ENCODE measurements around the gene HDAC5. TPM values are rescaled to one million over a fixed set of nuclear protein-coding genes. Genes with fewer than 3 reads are reported as not detected.
"Not testable (repeated sequence)": the region's sequence is repeated elsewhere in the genome, so short reads cannot be mapped to it uniquely, and the experiment has no call there.

Gene HDAC5
- polyA plus RNA-seq, 1 donor from 2014 or later, result 49.5 TPM

DNA sequence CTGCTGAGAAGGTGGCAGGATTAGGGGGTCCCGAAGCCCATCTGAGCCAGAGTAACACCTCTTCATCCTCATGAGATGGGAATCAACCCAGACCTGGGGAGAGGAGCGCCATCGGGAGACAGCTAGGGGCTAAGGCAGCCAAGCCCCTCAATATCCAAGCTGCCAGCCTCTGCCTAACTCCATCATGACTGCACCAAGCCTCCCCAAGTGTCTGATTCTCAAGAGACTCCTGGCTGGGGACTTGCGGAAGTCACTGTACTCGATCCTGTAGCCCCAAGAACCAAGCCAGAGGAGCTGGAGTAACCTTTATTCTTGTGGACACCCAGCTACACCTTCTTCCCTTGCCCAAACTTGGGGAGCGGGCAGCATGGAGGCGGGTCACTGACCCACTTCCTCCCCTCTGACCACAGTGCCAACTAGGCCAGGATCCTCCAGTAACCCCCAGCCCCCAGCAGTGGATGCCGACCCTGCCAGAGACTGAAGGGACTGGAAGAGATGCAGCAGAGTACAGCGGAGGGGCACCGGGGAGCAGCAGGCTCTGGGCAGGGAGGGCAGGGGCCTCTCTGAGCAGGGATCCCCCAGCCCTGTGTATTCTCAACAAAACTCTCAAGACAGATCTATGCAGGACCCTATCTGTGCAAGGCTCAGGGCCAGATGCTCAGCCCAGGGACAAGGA lies 13.3 kb downstream of the HDAC5 start:
- Mint-ChIP-seq H3K4me1 (peaks cover 5 to 19% (median 19%) of the 10 kb centered on the region in 3 donors), H3K36me3 (no peaks in the 10 kb centered on the region), H3K4me3 (peak overlapping the region in 2 of 4 donors; percentile 33 to 84), H3K27ac (no peak overlapping the region), H3K27me3 (no peaks in the 10 kb centered on the region), H3K9me3 (no peaks in the 10 kb centered on the region)

GRCh38 chr17:44109312-44109630 lies 14.2 kb downstream of the HDAC5 start:
- Mint-ChIP-seq H3K36me3 (no peaks in the 10 kb centered on the region), H3K27ac (peak overlapping the region in 1 of 3 donors; percentile 13), H3K9me3 (no peaks in the 10 kb centered on the region), H3K4me1 (peaks cover 5 to 19% (median 16%) of the 10 kb centered on the region in 3 donors), H3K4me3 (no peak overlapping the region), H3K27me3 (no peaks in the 10 kb centered on the region)

- Mint-ChIP-seq H3K27ac (no peak overlapping the region), H3K4me1 (peaks cover 5 to 16% (median 12%) of the 10 kb centered on the region in 3 donors), H3K4me3 (peak overlapping the region in 1 of 4 donors; percentile 27), H3K27me3 (no peaks in the 10 kb centered on the region), H3K36me3 (no peaks in the 10 kb centered on the region), H3K9me3 (no peaks in the 10 kb centered on the region)
These were observed 14.8 kb downstream of the HDAC5 start for GRCh38 chr17:44108440-44109311.

DNA sequence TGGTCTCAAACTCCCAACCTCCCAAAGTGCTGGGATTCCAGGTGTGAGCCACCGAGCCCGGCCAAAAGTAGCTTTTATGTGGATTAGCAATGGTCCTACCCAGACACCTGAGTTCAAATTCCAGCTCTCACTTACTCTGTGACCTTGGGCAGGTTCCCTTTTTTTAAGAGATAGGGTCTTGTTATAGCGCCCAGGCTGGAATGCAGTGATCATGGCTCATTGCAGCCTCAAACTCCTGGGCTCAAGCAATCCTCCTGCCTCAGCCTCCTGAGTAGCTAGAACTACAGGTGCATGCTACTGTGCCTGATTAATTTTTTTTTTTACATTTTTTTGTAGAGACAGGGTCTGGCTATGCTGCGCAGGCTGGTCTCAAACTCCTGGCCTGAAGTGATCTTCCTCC lies 16.6 kb downstream of the HDAC5 start:
- Mint-ChIP-seq H3K4me3 (no peak overlapping the region), H3K27ac (no peak overlapping the region), H3K36me3 (peaks cover 2% of the 10 kb centered on the region), H3K27me3 (no peaks in the 10 kb centered on the region), H3K9me3 (no peaks in the 10 kb centered on the region), H3K4me1 (peaks cover 2 to 11% (median 3%) of the 10 kb centered on the region in 3 donors)

DNA sequence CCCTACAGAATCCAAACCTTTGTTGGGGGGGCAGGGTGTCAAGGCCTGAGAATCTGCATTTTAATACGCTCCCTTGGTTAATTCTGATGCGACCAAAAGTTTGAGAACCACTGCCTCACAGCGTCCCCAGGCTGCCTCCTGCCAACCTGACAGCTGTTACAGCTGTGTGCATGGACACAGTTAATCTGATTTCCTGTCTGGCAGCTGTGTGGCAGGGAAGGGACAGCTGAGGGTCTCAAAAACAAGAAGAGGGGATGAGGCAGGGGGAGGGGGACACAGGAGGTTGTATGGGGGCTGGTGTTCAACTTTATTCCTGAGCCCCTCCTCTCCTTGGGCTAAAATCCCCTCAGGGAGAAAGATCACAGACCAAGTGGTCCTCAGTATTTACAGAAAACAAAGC lies 17.5 kb downstream of the HDAC5 start:
- no peak overlapping the region for H3K27ac Mint-ChIP-seq
- no peaks in the 10 kb centered on the region for H3K9me3 Mint-ChIP-seq
- peaks cover 2% of the 10 kb centered on the region for H3K36me3 Mint-ChIP-seq
- H3K4me1 Mint-ChIP-seq, result peaks cover 0 to 6% (median 1%) of the 10 kb centered on the region in 3 donors
- H3K27me3 Mint-ChIP-seq, result no peaks in the 10 kb centered on the region
- H3K4me3 Mint-ChIP-seq, result peak overlapping the region in 1 of 4 donors; percentile 17

- Mint-ChIP-seq H3K36me3 (peaks cover 2% of the 10 kb centered on the region), H3K27me3 (no peaks in the 10 kb centered on the region), H3K27ac (no peak overlapping the region), H3K4me1 (peaks cover 0 to 6% (median 1%) of the 10 kb centered on the region in 3 donors), H3K4me3 (no peak overlapping the region), H3K9me3 (no peaks in the 10 kb centered on the region)
These were observed 18.0 kb downstream of the HDAC5 start for GRCh38 chr17:44105483-44105882.

DNA sequence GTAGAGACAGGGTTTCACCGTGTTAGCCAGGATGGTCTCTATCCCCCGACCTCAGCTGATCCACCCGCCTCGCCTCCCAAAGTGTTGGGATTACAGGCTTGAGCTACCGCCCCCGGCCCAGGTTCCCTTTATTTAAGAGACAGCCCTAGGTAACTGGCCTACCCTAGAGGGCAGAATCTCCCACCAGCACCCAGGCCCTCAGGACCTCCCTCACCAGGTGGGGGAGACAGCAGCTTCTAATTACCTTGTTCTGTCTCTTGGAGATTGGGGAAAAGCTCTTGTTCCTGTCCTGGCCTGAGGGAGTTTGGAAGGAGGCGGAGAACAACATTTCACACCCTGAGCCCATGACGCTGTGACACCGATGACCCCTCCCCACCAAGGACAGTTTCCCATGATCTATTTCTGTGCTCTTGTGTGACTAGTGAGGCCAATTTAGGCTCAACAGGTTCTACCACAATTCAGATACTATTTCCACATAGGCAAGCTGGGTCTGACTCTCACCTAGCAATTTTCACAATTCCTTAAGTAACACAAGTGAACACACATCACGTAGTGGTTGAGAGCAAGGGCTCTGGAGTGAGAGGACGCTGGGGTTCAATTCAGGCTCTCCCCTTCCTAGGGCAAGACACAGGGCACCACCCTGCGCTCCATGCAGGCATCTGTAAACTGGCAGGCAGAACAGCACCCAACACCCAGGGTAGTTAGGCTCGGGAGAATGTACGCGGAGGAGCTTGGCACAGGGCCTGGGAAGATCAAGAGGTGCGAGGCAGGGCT lies 20.4 kb downstream of the HDAC5 start:
- H3K27ac Mint-ChIP-seq, result peak overlapping the region in 2 of 3 donors; percentile 40 to 85
- H3K36me3 Mint-ChIP-seq, result peaks cover 2% of the 10 kb centered on the region
- H3K4me3 Mint-ChIP-seq, result peak overlapping the region in 1 of 4 donors; percentile 30
- H3K27me3 Mint-ChIP-seq, result no peaks in the 10 kb centered on the region
- no peaks in the 10 kb centered on the region for H3K9me3 Mint-ChIP-seq
- H3K4me1 Mint-ChIP-seq, result peaks cover 3 to 8% (median 5%) of the 10 kb centered on the region in 3 donors

DNA sequence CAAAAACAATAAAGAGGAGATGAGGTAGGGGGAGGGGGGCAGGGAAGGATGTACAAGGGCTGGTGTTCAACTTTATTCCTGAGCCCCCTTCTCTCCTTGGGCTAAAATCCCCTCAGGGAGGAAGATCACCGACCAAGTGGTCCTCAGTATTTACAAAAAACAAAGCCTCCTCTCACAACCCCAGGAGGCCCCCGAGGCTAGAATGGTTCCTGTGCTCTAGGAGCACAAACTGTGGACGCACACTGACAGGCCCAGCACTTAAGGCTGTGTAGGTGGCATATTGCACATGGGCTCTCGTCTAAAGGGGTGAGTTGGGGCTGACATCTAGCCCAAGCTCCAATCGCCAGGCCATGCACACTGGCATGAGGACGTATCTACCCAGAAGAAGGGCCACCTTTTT lies 21.6 kb downstream of the HDAC5 start:
- not testable (repeated sequence) for H3K36me3 Mint-ChIP-seq, H3K9me3 Mint-ChIP-seq, H3K4me3 Mint-ChIP-seq, H3K4me1 Mint-ChIP-seq, H3K27me3 Mint-ChIP-seq, H3K27ac Mint-ChIP-seq

DNA sequence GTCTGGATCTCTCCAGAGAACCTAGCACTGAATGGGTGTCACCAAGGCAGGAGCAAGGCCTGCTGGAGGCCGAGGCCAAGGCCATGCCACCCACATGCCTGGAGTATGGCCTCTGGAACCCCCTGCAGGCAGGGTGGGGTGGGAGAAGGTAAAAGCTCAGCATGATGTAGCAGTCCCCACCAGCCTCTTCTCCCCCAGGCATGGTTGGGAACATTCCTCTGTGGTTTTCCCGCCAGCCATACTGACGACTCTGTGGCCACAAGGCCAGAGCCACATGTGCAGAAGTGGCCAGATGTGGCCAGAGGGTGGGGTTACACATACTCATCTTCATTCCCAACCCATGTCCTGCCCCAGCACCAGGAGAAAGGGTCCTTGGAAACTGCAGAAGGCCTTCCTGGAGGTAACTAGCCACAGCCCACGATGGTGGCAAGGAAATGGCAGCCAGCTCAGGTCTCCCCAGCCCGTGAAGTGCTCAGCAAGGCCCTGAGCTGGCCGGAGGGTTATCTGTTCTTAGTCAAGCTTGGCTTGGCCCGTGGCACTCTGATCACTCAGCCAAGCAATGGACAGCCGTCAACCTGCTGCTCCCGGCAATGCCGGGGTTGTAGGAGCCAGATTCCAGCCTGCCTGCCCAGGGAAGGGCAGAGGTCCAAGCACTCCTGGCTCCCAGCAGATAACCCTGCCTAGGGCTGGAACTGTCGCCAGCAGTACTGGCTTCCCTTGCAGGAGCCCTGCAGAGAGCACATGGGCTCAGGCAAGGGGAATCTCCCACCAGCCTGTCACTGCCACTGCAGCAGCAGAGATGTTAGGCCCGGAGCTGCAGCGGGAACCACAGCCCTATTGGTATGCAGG lies 26.1 kb downstream of the HDAC5 start:
- Mint-ChIP-seq H3K27ac (no peak overlapping the region), H3K27me3 (no peaks in the 10 kb centered on the region), H3K9me3 (no peaks in the 10 kb centered on the region), H3K4me3 (no peak overlapping the region), H3K4me1 (peaks cover 2 to 8% (median 4%) of the 10 kb centered on the region in 3 donors), H3K36me3 (no peaks in the 10 kb centered on the region)

DNA sequence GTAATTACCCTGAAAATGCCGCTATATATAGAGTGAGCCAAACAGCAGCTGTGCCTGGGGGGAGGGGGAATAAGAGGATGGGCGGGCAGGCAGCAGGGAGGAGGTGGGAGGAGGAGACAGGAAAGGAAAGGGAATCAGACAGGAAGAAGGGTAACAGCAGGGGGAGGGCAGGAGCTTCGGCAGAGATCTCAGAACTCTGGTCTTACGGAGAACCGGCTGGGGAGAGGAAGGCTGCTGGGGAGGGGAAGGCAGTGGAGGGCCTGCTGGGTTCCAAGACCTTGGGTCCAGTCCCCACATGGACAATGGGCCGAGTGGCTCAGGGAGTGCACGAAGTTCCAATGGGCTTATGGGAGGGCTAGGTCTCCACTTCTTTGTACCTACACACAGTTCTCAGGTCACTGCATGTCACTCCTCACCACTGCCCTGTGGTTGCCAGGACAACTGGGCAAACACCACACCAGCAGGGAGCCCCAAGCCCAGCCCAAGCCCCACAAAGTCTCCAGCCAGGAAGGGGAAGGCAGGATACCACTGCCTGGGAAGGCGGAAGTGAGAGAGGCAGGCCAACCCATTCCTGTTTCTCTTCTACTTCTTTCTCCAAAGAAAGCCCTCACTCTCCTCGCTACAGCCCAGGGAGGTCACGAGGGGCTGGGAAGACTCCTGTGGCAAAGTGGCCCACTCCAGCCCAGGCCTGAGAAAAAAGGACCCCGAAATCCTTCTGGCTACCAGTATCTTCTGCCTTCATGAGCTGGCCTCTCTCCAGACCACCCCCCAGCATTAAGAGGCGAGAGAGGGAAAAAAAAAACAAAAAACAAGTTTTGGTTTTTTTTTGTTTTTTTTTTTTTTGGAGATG lies 27.6 kb downstream of the HDAC5 start:
- no peaks in the 10 kb centered on the region for H3K9me3 Mint-ChIP-seq
- H3K27ac Mint-ChIP-seq, result peak overlapping the region in 1 of 3 donors; percentile 69
- H3K27me3 Mint-ChIP-seq, result no peaks in the 10 kb centered on the region
- H3K4me3 Mint-ChIP-seq, result no peak overlapping the region
- H3K36me3 Mint-ChIP-seq, result no peaks in the 10 kb centered on the region
- peaks cover 2 to 6% (median 4%) of the 10 kb centered on the region in 3 donors for H3K4me1 Mint-ChIP-seq

GRCh38 chr17:44095388-44095646 lies 28.1 kb downstream of the HDAC5 start:
- Mint-ChIP-seq H3K4me3 (no peak overlapping the region), H3K4me1 (peaks cover 2 to 6% (median 4%) of the 10 kb centered on the region in 3 donors), H3K27me3 (no peaks in the 10 kb centered on the region), H3K9me3 (no peaks in the 10 kb centered on the region), H3K36me3 (no peaks in the 10 kb centered on the region), H3K27ac (no peak overlapping the region)

DNA sequence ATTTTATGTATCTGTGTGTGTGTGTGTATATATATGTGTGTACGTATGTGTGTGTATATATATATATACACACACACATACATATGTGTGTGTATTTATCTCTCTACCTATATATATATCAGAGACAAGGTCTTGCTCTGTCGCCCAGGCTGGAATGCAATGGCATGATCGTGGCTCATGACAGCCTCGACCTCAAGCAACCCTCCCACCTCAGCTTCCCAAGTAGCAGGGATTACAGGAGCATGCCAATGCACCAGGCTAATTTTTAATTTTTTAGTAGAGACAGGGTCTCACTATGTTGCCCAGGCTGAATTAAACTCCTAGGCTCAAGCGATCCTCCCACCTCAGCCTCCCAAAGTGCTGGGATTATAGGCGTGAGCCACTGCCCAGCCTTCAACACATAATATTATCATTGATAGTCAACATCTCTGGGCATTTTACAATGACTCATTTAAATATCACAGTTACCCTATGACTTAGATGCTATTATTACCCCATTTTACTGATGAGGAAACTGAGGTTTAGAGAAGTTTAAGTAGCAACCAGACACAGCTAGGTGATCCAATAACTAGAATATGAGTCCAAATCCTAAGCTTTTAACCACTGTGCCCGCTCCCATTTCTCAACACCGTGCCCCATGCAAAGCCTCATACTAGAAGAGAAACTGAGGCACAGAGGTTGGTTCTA lies 28.6 kb downstream of the HDAC5 start:
- Mint-ChIP-seq H3K9me3 (no peaks in the 10 kb centered on the region), H3K36me3 (no peaks in the 10 kb centered on the region), H3K4me3 (no peak overlapping the region), H3K4me1 (peaks cover 2 to 5% (median 4%) of the 10 kb centered on the region in 3 donors), H3K27me3 (no peaks in the 10 kb centered on the region), H3K27ac (no peak overlapping the region)

GRCh38 chr17:44093231-44093900 lies 30.1 kb downstream of the HDAC5 start:
- no peaks in the 10 kb centered on the region for H3K27me3 Mint-ChIP-seq
- no peak overlapping the region for H3K27ac Mint-ChIP-seq
- no peaks in the 10 kb centered on the region for H3K9me3 Mint-ChIP-seq
- H3K36me3 Mint-ChIP-seq, result no peaks in the 10 kb centered on the region
- no peak overlapping the region for H3K4me3 Mint-ChIP-seq
- peaks cover 2 to 5% (median 4%) of the 10 kb centered on the region in 3 donors for H3K4me1 Mint-ChIP-seq
